ENCODE data around the gene EFNA2. TPM values are rescaled to one million over a fixed set of nuclear protein-coding genes. Genes with fewer than 3 reads are reported as not detected.
A peak's percentile ranks its signal among the peaks of the same experiment; 100 is the strongest.

Gene EFNA2
- total RNA-seq, 4 donors from 2014 or later: not detected

GRCh38 chr19:1278074-1278473 lies 7.6 kb upstream of the EFNA2 start:
- DNase-seq (ENCODE audit: low spot score in 2 of 2): no peak
- 86 to 93% methylated on average over 12 of the region's 12 CpGs for WGBS, 2 donors
- TF ChIP-seq CTCF (IDR thresholded peaks at IDR 0.05) (no peak), EP300 (IDR thresholded peaks at IDR 0.05) (no peak), POLR2A (IDR thresholded peaks at IDR 0.05) (no peak)
- Histone ChIP-seq H3K4me3 (no peak overlapping the region), H3K36me3 (peaks cover 4 to 46% (median 21%) of the 10 kb centered on the region in 3 donors), H3K4me1 (peaks cover 0 to 37% (median 29%) of the 10 kb centered on the region in 4 donors), H3K9me3 (no peaks in the 10 kb centered on the region), H3K27me3 (peaks cover 0 to 6% of the 10 kb centered on the region in 2 donors), H3K27ac (no peak overlapping the region)

GRCh38 chr19:1278713-1279660 lies 6.7 kb upstream of the EFNA2 start:
- WGBS, 2 donors: 87 to 89% methylated on average over 23 to 25 of the region's 25 CpGs
- H3K9me3 ChIP-seq: no peaks in the 10 kb centered on the region
- TF ChIP-seq CTCF (IDR thresholded peaks at IDR 0.05) (no peak), EP300 (IDR thresholded peaks at IDR 0.05) (no peak), POLR2A (IDR thresholded peaks at IDR 0.05) (no peak)

GRCh38 chr19:1279782-1280341 lies 5.8 kb upstream of the EFNA2 start:
- H3K27ac ChIP-seq: no peak overlapping the region
- TF ChIP-seq CTCF (IDR thresholded peaks at IDR 0.05) (peak; percentile 89 to 95 (median 93)), POLR2A (IDR thresholded peaks at IDR 0.05) (no peak), EP300 (IDR thresholded peaks at IDR 0.05) (no peak)
- WGBS, 2 donors: 25 to 49% methylated on average over 7 to 9 of the region's 10 CpGs
- peaks cover 0 to 28% (median 3%) of the 10 kb centered on the region in 3 donors for H3K36me3 ChIP-seq
- no peaks in the 10 kb centered on the region for H3K9me3 ChIP-seq
- peak; percentile 59 to 72 for DNase-seq (ENCODE audit: low spot score in 2 of 2)
- peaks cover 0 to 24% of the 10 kb centered on the region in 2 donors for H3K27me3 ChIP-seq
- no peak overlapping the region for H3K4me3 ChIP-seq
- H3K4me1 ChIP-seq: peaks cover 0 to 19% (median 12%) of the 10 kb centered on the region in 4 donors

More at GRCh38 chr19:1278713-1279660, 6.7 kb upstream of the EFNA2 start:
- H3K27ac ChIP-seq: no peak overlapping the region
- H3K4me3 ChIP-seq: no peak overlapping the region
- H3K4me1 ChIP-seq: peaks cover 0 to 28% (median 20%) of the 10 kb centered on the region in 4 donors
- H3K36me3 ChIP-seq: peaks cover 0 to 37% (median 11%) of the 10 kb centered on the region in 3 donors
- no peak for DNase-seq (ENCODE audit: low spot score in 2 of 2)
- peaks cover 0 to 15% of the 10 kb centered on the region in 2 donors for H3K27me3 ChIP-seq

- H3K27ac ChIP-seq: no peak overlapping the region
- H3K27me3 ChIP-seq: peaks cover 0 to 29% of the 10 kb centered on the region in 2 donors
- H3K9me3 ChIP-seq: no peaks in the 10 kb centered on the region
- DNase-seq (ENCODE audit: low spot score in 2 of 2): no peak
- peaks cover 0 to 26% (median 0%) of the 10 kb centered on the region in 3 donors for H3K36me3 ChIP-seq
- H3K4me3 ChIP-seq: no peak overlapping the region
- H3K4me1 ChIP-seq: peaks cover 0 to 21% (median 9%) of the 10 kb centered on the region in 4 donors
- no peak for TF ChIP-seq CTCF (IDR thresholded peaks at IDR 0.05)
- no peak for TF ChIP-seq EP300 (IDR thresholded peaks at IDR 0.05)
- TF ChIP-seq POLR2A (IDR thresholded peaks at IDR 0.05): no peak
- WGBS, 2 donors: 86 to 89% methylated on average over 29 to 40 of the region's 53 CpGs
Observed at GRCh38 chr19:1280636-1281568, 4.8 kb upstream of the EFNA2 start.
